SK-N-SH treated with all-trans-retinoic acid at 6 μM for 48 hours (cell line): ENCODE results near the gene KPNB1.

Experiments
- ATAC-seq: fragments of 200-7000 bp; cut with Tn5 transposase; 3 replicates; pipeline ENCODE4 v1.9.1; 2020; ENCODE audit warnings: mild to moderate bottlenecking, moderate library complexity
- ARNTL ChIP-seq: fragments of 450-650 bp; formaldehyde crosslinking; IDR thresholded peaks from 2 replicates; pipeline ENCODE4 v1.5.0; 2020; ENCODE audit warnings: low read depth, mild to moderate bottlenecking, moderate library complexity, borderline replicate concordance
- BACH2 ChIP-seq: fragments of 250-450 bp; sonication (Bioruptor Pico); IDR thresholded peaks from 2 replicates; pipeline ENCODE4 v1.9.0; 2021; ENCODE audit warnings: mild to moderate bottlenecking, borderline replicate concordance
- CREB5 ChIP-seq: fragments of 250-450 bp; sonication (Bioruptor Pico); IDR thresholded peaks from 2 replicates; pipeline ENCODE4 v1.5.1; 2020; ENCODE audit warnings: low read depth, mild to moderate bottlenecking, moderate library complexity
- CSDC2 ChIP-seq: fragments of 250-450 bp; sonication (Bioruptor Pico); IDR thresholded peaks from 2 replicates; pipeline ENCODE4 v1.5.0; 2020; ENCODE audit warnings: mild to moderate bottlenecking, moderate library complexity
- GLIS3 ChIP-seq: fragments of 250-450 bp; sonication (Bioruptor Pico); IDR thresholded peaks from 2 replicates; pipeline ENCODE4 v1.5.0; 2020; ENCODE audit warnings: mild to moderate bottlenecking, moderate library complexity
- POU6F1 ChIP-seq: fragments of 250-450 bp; sonication (Bioruptor Pico); IDR thresholded peaks from 2 replicates; pipeline ENCODE4 v1.8.0; 2021; ENCODE audit warnings: low read depth, mild to moderate bottlenecking, moderate library complexity, borderline replicate concordance
- PPARA ChIP-seq: fragments of 250-450 bp; sonication (Bioruptor Pico); IDR thresholded peaks from 2 replicates; pipeline ENCODE4 v1.5.0; 2020; ENCODE audit warnings: mild to moderate bottlenecking, borderline replicate concordance
- RARB ChIP-seq: fragments of 250-450 bp; sonication (Bioruptor Pico); IDR thresholded peaks from 2 replicates; pipeline ENCODE4 v1.8.0; 2021; ENCODE audit warnings: mild to moderate bottlenecking, moderate library complexity
- TCF4 ChIP-seq: fragments of 250-450 bp; sonication (Bioruptor Pico); IDR thresholded peaks from 2 replicates; pipeline ENCODE4 v1.8.0; 2021; ENCODE audit warnings: mild to moderate bottlenecking, moderate library complexity, borderline replicate concordance
- TOX ChIP-seq: fragments of 250-450 bp; sonication (Bioruptor Pico); IDR thresholded peaks from 2 replicates; pipeline ENCODE4 v1.8.0; 2021; ENCODE audit warnings: mild to moderate bottlenecking, moderate library complexity, borderline replicate concordance
- TSHZ2 ChIP-seq: fragments of 250-450 bp; sonication (Bioruptor Pico); IDR thresholded peaks from 2 replicates; pipeline ENCODE4 v1.5.0; 2020; ENCODE audit warnings: mild to moderate bottlenecking, moderate library complexity
- ZC3H10 ChIP-seq: fragments of 250-450 bp; sonication (Bioruptor Pico); IDR thresholded peaks from 2 replicates; pipeline ENCODE4 v1.5.1; 2021; ENCODE audit warnings: mild to moderate bottlenecking, moderate library complexity
- ZNF70 ChIP-seq: fragments of 450-650 bp; formaldehyde crosslinking; IDR thresholded peaks from 2 replicates; pipeline ENCODE4 v1.5.0; 2020; ENCODE audit warnings: mild to moderate bottlenecking, moderate library complexity
- ZNF8 ChIP-seq: fragments of 450-650 bp; formaldehyde crosslinking; IDR thresholded peaks from 2 replicates; pipeline ENCODE4 v1.5.0; 2020; ENCODE audit warnings: mild to moderate bottlenecking, moderate library complexity
- TF ChIP-seq, protein P1 (sequence below): fragments of 250-450 bp; sonication (Bioruptor Pico); IDR thresholded peaks from 2 replicates; pipeline ENCODE4 v1.8.0; 2020; ENCODE audit warnings: mild to moderate bottlenecking, moderate library complexity, borderline replicate concordance

The KPNB1 gene

GRCh38 chr17:47729476-47729875 is 79.8 kb downstream of the KPNB1 start:
- no peak for ATAC-seq

DNA sequence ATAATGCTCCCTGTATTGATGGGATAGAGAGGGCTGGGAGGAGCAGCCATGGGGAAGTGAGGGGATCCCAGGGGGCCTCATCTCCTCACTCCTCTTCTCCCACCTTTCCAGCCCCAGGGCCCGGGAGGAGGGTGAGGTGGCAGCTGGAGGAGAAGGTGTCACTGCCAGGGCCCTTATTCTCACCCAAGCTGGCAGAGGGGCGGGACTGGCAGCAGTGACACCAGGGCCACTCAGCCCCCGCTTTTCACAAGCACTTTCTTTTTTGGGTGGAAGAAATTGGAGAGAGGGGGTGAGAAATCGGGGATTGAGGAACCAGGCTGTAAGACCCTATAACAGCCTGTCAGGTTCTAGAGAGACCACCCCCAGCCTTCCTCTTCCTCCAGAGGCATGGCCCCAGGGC is 81.0 kb downstream of the KPNB1 start:
- ATAC-seq: no peak
- no peak for TF ChIP-seq TSHZ2 (CRISPR knock-in tag)
- TF ChIP-seq ZNF70 (CRISPR knock-in tag): no peak
- TF ChIP-seq CREB5 (CRISPR knock-in tag): no peak
- TF ChIP-seq PPARA: no peak
- no peak for TF ChIP-seq ZC3H10 (CRISPR knock-in tag)
- TF ChIP-seq TCF4 (CRISPR knock-in tag): no peak

More at GRCh38 chr17:47729476-47729875, 79.8 kb downstream of the KPNB1 start:
- no peak for TF ChIP-seq ARNTL (CRISPR knock-in tag)
- no peak for TF ChIP-seq ZNF8 (CRISPR knock-in tag)
- TF ChIP-seq RARB (CRISPR knock-in tag): no peak
- TF ChIP-seq GLIS3 (CRISPR knock-in tag): no peak
- no peak for TF ChIP-seq BACH2
- no peak for TF ChIP-seq POU6F1
- TF ChIP-seq CSDC2 (CRISPR knock-in tag): no peak
- TF ChIP-seq TSHZ2 (CRISPR knock-in tag): no peak
- TF ChIP-seq TOX (CRISPR knock-in tag): no peak
- no peak for TF ChIP-seq ZC3H10 (CRISPR knock-in tag)

- ATAC-seq: no peak
- TF ChIP-seq BACH2 (no peak), CSDC2 (CRISPR knock-in tag) (no peak), TSHZ2 (CRISPR knock-in tag) (no peak)
- TF ChIP-seq, protein P1, sequence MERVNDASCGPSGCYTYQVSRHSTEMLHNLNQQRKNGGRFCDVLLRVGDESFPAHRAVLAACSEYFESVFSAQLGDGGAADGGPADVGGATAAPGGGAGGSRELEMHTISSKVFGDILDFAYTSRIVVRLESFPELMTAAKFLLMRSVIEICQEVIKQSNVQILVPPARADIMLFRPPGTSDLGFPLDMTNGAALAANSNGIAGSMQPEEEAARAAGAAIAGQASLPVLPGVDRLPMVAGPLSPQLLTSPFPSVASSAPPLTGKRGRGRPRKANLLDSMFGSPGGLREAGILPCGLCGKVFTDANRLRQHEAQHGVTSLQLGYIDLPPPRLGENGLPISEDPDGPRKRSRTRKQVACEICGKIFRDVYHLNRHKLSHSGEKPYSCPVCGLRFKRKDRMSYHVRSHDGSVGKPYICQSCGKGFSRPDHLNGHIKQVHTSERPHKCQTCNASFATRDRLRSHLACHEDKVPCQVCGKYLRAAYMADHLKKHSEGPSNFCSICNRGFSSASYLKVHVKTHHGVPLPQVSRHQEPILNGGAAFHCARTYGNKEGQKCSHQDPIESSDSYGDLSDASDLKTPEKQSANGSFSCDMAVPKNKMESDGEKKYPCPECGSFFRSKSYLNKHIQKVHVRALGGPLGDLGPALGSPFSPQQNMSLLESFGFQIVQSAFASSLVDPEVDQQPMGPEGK (CRISPR knock-in tag): no peak
- TF ChIP-seq, all 23 proteins: peak for 0
Observed at GRCh38 chr17:47731396-47731795, 81.7 kb downstream of the KPNB1 start.
